GM18519 (cell line): ENCODE measurements around the gene WBP2NL.

ENCODE experiments used
- ATAC-seq: cut with Tn5 transposase; IDR thresholded peaks from one replicate; pipeline ENCODE4 v1.9.1; 2021; ENCODE audit warnings: mild to moderate bottlenecking, moderate library complexity; ENCODE audit not compliant: unreplicated experiment, low FRiP score

The WBP2NL gene

GRCh38 chr22:41976961-41977566 lies 21.5 kb upstream of the WBP2NL start:
- ATAC-seq = no peak

DNA sequence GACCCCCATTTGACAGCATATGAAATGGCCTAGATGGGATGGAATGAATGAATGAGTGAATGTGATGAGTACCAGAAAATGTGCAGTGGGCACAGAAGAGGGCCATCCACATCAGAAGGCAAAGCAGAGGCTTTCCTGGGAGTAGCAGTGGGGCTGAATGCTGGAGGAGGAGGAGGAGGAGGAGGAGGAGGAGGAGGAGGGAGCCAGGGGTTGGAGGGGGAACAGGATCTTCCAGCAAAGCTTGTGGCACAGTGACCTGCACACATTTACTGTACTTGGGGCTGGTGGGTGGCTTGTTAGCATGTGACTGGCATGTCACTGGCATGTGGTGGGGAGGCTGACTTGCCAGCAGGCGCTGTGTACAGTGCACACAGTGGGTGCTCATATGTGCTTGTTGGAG lies 19.9 kb upstream of the WBP2NL start:
- no peak for ATAC-seq

- no peak for ATAC-seq
These were observed 19.0 kb upstream of the WBP2NL start for GRCh38 chr22:41979423-41980250.

DNA sequence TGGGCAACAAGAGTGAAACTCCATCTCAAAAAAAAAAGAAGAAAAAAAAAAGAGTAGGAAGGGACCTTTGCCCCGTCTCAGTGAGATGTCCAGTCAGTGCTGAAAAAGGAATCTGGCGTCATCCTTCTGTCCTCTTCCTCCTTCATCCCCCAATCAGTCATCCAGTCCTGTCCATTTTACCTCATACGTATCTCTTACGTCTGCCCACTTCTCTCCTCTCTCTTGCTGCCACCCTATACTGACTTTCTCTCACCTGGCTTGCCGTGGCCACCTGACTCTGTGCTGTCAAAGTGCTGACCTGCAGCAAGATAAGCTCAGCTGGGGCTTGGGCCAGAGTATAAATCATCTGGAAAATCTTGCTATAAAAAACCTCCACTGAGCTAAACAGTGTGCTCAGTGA lies 15.7 kb upstream of the WBP2NL start:
- ATAC-seq = no peak

DNA sequence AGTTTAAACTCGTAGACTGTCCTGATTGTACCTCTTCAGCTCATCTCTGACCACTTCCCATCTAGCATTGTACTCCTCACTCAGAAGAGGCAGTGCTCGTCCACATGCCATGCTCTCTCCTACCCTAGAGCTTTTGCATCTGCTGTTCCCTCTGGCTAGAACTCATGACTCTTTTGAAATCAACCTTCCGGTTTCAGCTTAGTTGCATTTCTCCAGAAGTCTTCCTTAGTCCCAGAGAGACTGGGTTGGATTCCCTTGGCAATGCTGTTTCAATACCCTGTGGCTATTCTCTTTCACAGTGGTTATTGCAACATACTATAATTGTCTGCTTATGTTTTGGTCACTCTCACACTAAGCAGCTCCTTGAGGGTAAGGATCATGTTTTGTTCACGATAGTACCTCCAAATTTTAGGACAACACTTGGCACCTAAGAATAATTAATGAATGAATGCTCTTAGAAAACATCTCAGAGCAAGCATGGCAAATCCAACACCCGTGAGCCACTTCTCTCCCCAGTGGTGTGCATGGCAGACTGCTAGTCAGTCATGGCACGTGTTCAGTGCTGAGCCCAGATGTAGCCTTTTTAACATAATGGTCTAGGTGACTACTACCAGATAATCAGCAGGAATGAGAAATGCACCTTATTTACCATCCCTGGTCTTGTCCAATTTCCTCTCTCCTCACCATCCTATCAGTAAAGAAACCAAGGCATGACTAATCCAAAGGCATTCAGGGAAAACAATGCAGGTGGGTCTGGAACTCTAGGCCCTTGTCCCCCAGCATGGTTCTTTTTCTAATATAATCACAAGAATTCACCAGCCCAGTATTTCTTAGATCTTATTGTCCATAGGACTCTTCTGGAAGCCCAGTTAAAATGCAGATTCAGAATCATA lies 14.8 kb upstream of the WBP2NL start:
- ATAC-seq = no peak

GRCh38 chr22:41987276-41987675 lies 11.3 kb upstream of the WBP2NL start:
- no peak for ATAC-seq

GRCh38 chr22:41989246-41989645 lies 9.3 kb upstream of the WBP2NL start:
- no peak for ATAC-seq

- no peak for ATAC-seq
These were observed 7.5 kb upstream of the WBP2NL start for GRCh38 chr22:41991111-41991510.

DNA sequence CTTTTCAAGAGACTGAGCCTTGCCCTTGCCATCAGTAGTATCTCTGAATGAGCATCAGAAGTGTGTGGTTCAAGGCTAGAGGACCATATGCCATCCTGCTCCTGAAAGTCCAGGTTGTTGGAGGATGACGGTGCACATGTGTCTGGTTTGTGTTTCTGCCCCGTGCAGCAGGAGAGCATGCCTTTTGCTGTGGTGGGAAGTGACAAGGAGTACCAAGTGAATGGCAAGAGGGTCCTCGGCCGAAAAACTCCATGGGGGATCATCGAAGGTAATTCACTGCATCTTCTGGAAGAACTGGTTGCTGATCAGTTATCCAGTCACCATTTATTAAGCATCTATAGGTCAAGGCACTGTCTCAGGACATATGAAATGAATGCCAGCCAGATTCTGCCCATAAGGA lies 6.1 kb upstream of the WBP2NL start:
- ATAC-seq = no peak

GRCh38 chr22:41995211-41995610 lies 3.4 kb upstream of the WBP2NL start:
- ATAC-seq = no peak

DNA sequence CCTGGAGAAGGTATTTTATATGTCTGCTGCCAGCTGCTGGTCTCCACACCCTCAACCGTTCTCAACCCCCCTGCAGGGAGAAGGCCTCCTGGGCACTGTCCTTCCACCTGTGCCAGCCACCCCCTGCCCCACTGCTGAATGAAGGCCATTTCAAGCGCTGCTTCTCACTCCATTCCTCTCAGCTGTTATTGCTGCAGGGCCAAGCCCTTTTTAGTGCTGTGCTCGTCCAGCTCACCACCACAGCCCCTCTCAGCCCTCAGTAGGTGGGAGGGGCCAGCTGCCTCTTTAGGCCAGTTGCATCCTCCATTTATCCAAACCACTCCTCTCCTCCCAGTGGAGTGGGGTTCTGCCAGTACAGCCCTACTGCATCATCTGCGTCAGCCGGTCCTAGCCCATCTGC lies 1.8 kb upstream of the WBP2NL start:
- no peak for ATAC-seq

- no peak for ATAC-seq
These were observed 1.9 kb downstream of the WBP2NL start for GRCh38 chr22:42000466-42000865.

DNA sequence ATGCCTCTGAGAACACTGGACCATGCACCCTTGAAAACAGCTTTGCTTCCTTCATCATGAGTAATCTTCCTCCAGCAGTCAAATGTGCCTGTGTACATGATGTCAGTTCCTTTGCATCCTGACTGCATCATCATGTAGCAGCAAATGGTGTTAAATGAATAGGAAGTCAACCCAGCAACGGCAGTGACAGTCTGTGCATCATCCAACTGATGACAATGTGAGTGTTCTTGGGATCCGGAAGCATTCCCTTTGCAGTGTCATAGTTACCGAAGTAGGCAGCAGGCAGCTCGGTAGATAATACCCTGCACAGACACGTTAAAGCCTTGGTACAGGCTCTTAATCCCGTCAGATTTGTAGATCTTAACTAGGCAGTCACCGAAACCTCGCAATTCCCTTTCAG lies 2.5 kb downstream of the WBP2NL start:
- ATAC-seq = no peak

GRCh38 chr22:42001706-42002105 lies 3.1 kb downstream of the WBP2NL start:
- ATAC-seq = no peak

DNA sequence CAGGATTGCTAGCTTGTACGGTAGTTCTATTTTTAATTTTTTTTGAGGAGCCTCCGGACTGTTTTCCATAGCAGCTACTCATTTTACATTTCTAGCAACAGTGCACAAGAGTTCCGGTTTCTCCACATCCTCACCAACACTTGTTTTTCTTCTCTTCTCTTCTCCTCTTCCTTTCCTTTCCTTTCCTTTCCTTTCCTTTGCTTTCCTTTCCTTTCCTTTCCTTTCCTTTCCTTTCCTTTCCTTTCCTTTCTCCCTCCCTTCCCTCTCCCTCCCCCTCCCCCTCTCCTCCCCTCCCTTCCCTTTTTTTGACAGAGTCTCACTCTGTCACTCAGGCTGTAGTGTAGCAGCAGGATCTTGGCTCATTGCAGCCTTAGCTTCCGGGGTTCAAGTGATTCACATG lies 9.3 kb downstream of the WBP2NL start:
- ATAC-seq = no peak

DNA sequence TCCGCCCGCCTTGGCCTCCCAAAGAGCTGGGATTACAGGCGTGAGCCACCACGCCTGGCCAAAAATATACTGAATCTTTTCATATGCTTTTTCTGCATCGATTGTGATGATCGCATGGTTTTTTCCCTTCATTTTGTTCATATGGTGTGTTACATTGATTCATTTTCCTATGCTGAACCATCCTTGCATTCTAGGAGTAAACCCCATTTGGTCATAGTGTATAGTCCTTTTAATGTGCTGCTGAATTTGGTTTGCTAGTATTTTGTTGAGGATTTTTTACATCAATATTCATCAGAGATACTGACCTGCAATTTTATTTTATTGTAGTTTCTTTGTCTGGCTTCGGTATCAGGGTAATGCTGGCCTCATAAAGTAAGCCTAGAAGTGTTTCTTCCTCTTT lies 12.2 kb downstream of the WBP2NL start:
- no peak for ATAC-seq

DNA sequence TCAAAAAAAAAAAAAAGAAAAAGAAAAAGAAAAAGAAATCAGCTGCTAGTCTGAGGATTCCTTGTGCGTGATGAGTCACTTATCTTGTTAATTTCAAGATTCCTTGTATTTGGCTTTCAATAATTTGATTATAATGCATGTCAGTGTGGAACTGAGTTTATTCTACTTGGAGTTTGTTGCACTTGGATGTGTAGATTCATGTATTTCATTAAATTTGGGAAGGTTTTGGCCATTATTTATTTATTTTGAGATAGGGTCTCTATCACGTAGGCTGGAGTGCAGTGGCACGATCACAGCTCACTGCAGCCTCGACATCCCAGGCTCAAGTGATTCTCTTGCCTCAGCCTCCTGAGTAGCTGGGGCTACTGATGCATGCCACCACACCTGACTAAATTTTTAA lies 14.8 kb downstream of the WBP2NL start:
- no peak for ATAC-seq

- ATAC-seq = no peak
These were observed 17.5 kb downstream of the WBP2NL start for GRCh38 chr22:42016111-42016510.

DNA sequence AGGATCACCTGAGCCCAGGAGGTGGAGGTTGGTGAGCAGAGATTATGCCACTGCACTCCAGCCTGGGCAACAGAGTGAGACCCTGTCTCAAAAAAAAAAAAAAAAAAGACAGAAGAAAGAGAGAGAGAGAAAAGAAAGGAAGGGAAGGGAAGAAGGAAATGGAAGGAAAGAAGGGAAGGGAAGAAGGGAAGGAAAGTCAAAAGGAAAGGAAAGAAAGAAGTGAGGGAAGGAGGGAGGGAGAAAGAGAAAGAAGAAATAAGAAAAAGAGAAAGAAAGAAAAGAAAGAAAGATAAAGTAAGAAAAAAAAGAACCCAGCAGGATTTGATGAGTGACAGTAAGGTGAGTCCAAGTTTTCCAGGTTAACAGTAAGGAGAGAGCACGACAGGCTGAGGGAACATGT lies 19.6 kb downstream of the WBP2NL start:
- ATAC-seq = no peak

DNA sequence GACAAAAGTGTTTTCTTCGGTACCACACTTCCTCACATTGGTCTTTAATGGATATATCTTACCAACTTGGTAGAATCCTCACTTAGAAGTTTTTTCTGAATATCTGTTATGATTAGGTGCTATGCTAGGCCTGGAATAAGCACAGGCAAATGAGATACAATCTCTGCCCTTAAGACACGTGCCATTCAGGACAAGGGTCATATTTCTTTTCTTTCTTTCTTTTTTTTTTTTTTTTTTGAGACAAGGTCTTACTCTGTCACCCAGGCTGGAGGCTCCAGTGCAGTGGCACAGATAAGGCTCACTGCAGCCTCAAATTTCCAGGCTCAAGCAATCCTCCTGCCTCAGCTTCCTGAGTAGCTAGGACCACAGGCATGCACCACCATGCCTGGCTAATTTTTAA lies 23.0 kb downstream of the WBP2NL start:
- ATAC-seq = no peak

GRCh38 chr22:42022162-42022847 lies 23.7 kb downstream of the WBP2NL start:
- ATAC-seq = no peak
